ENCODE measurements around the gene GRID2.
A peak's percentile ranks its signal among the peaks of the same experiment; 100 is the strongest.

The GRID2 gene

GRCh38 chr4:92522356-92522755, 218.6 kb downstream of the GRID2 start:
- Mint-ChIP-seq H3K36me3 (ENCODE audit: low read depth) (no peaks in the 10 kb centered on the region), H3K4me3 (no peak overlapping the region), H3K4me1 (peaks cover 6% of the 10 kb centered on the region), H3K27ac (no peak overlapping the region), H3K9me3 (no peaks in the 10 kb centered on the region), H3K27me3 (ENCODE audit: low read depth) (no peaks in the 10 kb centered on the region)
- no peak for TF ChIP-seq CTCF (IDR thresholded peaks at IDR 0.05; ENCODE audit: unreplicated experiment in 3 of 3)

DNA sequence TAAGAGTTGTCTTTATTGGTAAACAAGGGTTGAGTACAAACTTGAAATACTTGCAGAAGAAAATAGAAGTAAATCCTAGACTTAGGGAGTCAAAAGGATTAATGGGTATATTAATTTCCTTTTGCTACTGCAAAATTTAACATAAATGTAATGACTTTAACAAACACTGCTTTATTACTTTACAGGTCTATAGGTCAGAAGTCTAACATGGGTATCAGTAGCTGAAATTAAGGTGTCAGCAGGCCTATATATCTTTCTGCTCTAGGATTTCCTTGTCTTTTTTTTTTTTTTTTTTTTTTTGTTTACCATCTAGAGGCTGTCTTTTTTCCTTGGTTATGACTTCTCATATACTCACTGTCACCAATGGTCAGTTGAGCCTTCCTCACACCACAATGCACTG, 220.4 kb downstream of the GRID2 start:
- Mint-ChIP-seq H3K4me3 (no peak overlapping the region), H3K27me3 (ENCODE audit: low read depth) (no peaks in the 10 kb centered on the region), H3K27ac (no peak overlapping the region), H3K4me1 (peaks cover 6% of the 10 kb centered on the region), H3K36me3 (ENCODE audit: low read depth) (no peaks in the 10 kb centered on the region), H3K9me3 (no peaks in the 10 kb centered on the region)
- TF ChIP-seq CTCF (IDR thresholded peaks at IDR 0.05; ENCODE audit: unreplicated experiment in 3 of 3): no peak

- H3K27ac Mint-ChIP-seq: peak overlapping the region in 2 of 3 experiments; percentile 48 to 49
- no peaks in the 10 kb centered on the region for H3K9me3 Mint-ChIP-seq
- no peak for TF ChIP-seq CTCF (IDR thresholded peaks at IDR 0.05; ENCODE audit: unreplicated experiment in 3 of 3)
- H3K36me3 Mint-ChIP-seq (ENCODE audit: low read depth): no peaks in the 10 kb centered on the region
- no peak overlapping the region for H3K4me3 Mint-ChIP-seq
- H3K4me1 Mint-ChIP-seq: peaks cover 6% of the 10 kb centered on the region
- H3K27me3 Mint-ChIP-seq (ENCODE audit: low read depth): no peaks in the 10 kb centered on the region
Measured at GRCh38 chr4:92528541-92528940, 224.8 kb downstream of the GRID2 start.

DNA sequence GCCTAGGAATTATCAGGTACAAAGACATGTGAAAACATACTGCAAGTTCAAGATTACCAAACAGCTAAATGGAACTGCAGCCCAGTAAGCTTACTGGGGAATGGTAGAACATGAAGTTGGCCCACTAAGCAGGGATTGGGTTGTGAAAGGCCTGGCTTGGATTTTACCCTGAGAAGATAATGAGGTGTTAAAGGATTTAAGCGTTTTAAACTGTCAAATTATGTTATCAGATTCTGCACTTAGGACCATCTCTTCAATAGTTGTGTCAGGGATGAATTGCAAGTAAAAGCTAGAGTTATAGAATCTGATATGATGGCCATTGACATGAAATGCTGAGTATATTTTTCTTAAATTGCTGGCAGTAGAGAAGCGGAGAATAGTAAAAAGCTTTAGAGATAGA, 225.7 kb downstream of the GRID2 start:
- no peaks in the 10 kb centered on the region for H3K36me3 Mint-ChIP-seq (ENCODE audit: low read depth)

GRCh38 chr4:92535599-92535998, 231.8 kb downstream of the GRID2 start:
- H3K36me3 Mint-ChIP-seq (ENCODE audit: low read depth): no peaks in the 10 kb centered on the region
- peaks cover 6% of the 10 kb centered on the region for H3K4me1 Mint-ChIP-seq
- no peak overlapping the region for H3K27ac Mint-ChIP-seq
- no peaks in the 10 kb centered on the region for H3K27me3 Mint-ChIP-seq (ENCODE audit: low read depth)
- no peak for TF ChIP-seq CTCF (IDR thresholded peaks at IDR 0.05; ENCODE audit: unreplicated experiment in 3 of 3)
- H3K4me3 Mint-ChIP-seq: no peak overlapping the region
- no peaks in the 10 kb centered on the region for H3K9me3 Mint-ChIP-seq

More for the DNA sequence above, 225.7 kb downstream of the GRID2 start:
- Mint-ChIP-seq H3K4me1 (peaks cover 6% of the 10 kb centered on the region), H3K27me3 (ENCODE audit: low read depth) (no peaks in the 10 kb centered on the region), H3K9me3 (no peaks in the 10 kb centered on the region), H3K4me3 (no peak overlapping the region), H3K27ac (no peak overlapping the region)
- no peak for TF ChIP-seq CTCF (IDR thresholded peaks at IDR 0.05; ENCODE audit: unreplicated experiment in 3 of 3)

GRCh38 chr4:92551616-92552015, 247.8 kb downstream of the GRID2 start:
- no peaks in the 10 kb centered on the region for H3K36me3 Mint-ChIP-seq (ENCODE audit: low read depth)
- peak in 1 of 3 experiments; percentile 7 for TF ChIP-seq CTCF (IDR thresholded peaks at IDR 0.05; ENCODE audit: unreplicated experiment in 3 of 3)
- H3K27me3 Mint-ChIP-seq (ENCODE audit: low read depth): no peaks in the 10 kb centered on the region
- H3K27ac Mint-ChIP-seq: no peak overlapping the region
- H3K9me3 Mint-ChIP-seq: no peaks in the 10 kb centered on the region
- no peaks in the 10 kb centered on the region for H3K4me1 Mint-ChIP-seq
- H3K4me3 Mint-ChIP-seq: no peak overlapping the region

All from nephron (organoid).